HG03558 (cell line): Measurements from ENCODE around the gene PAEP.

ENCODE experiments used
- ATAC-seq: cut with Tn5 transposase; IDR thresholded peaks from one replicate; pipeline ENCODE4 v1.9.1; 2021; ENCODE audit warnings: moderate number of reproducible peaks; ENCODE audit not compliant: unreplicated experiment; ENCODE audit errors: extremely low read depth

PAEP gene

GRCh38 chr9:135590486-135591079 lies 29.0 kb downstream of the PAEP start:
- no peak for ATAC-seq

GRCh38 chr9:135591506-135592330 lies 30.2 kb downstream of the PAEP start:
- ATAC-seq: no peak

- no peak for ATAC-seq
Observed at GRCh38 chr9:135592331-135592590, 30.7 kb downstream of the PAEP start.

- ATAC-seq: no peak
Observed at GRCh38 chr9:135592625-135593024, 31.1 kb downstream of the PAEP start.

- no peak for ATAC-seq
Observed at GRCh38 chr9:135596211-135596610, 34.7 kb downstream of the PAEP start.

GRCh38 chr9:135600296-135600817 lies 38.8 kb downstream of the PAEP start:
- no peak for ATAC-seq

- ATAC-seq: no peak
Observed at GRCh38 chr9:135601988-135602387, 40.4 kb downstream of the PAEP start.

GRCh38 chr9:135602789-135603481 lies 41.4 kb downstream of the PAEP start:
- ATAC-seq: no peak

GRCh38 chr9:135604437-135605237 lies 43.1 kb downstream of the PAEP start:
- ATAC-seq: no peak

GRCh38 chr9:135605238-135605781 lies 43.8 kb downstream of the PAEP start:
- ATAC-seq: no peak

GRCh38 chr9:135606885-135607259 lies 45.3 kb downstream of the PAEP start:
- ATAC-seq: no peak

GRCh38 chr9:135607401-135608293 lies 46.1 kb downstream of the PAEP start:
- ATAC-seq: no peak

- ATAC-seq: no peak
Observed at GRCh38 chr9:135608294-135608998, 46.9 kb downstream of the PAEP start.

- ATAC-seq: no peak
Observed at GRCh38 chr9:135608999-135609317, 47.4 kb downstream of the PAEP start.

- ATAC-seq: no peak
Observed at GRCh38 chr9:135609366-135609955, 47.9 kb downstream of the PAEP start.

- ATAC-seq: no peak
Observed at GRCh38 chr9:135610290-135611141, 49.0 kb downstream of the PAEP start.

GRCh38 chr9:135611142-135611874 lies 49.8 kb downstream of the PAEP start:
- no peak for ATAC-seq
